Astrocyte of the cerebellum (primary cell): ENCODE measurements around the gene KIAA1671.

ENCODE experiments used
- DNase-seq: peaks from one replicate; pipeline ENCODE4 v3.0.0-alpha.2; 2011; ENCODE audit warnings: low read depth
- H3K4me3 ChIP-seq: 2 replicates; pipeline ENCODE4 v1.5.1; 2011; ENCODE audit warnings: mild to moderate bottlenecking, low read depth, low read length, moderate library complexity
- CTCF ChIP-seq: IDR thresholded peaks from 2 replicates; pipeline ENCODE4 v1.5.1; 2012; ENCODE audit warnings: low read length, low read depth, moderate library complexity, mild to moderate bottlenecking; ENCODE audit errors: missing control alignments
- in situ Hi-C: cut with HindIII; loops from 2 replicates; pipeline ENCODE4 v1.10.0; 2017; ENCODE audit warnings: low sequenced_read_pairs

KIAA1671 gene

GRCh38 chr22:25119609-25120008 lies 167.1 kb downstream of the KIAA1671 start:
- no peak overlapping the region for H3K4me3 ChIP-seq
- DNase-seq, result no peak
- TF ChIP-seq CTCF, result no peak
- in situ Hi-C loops, result no loop called here

DNA sequence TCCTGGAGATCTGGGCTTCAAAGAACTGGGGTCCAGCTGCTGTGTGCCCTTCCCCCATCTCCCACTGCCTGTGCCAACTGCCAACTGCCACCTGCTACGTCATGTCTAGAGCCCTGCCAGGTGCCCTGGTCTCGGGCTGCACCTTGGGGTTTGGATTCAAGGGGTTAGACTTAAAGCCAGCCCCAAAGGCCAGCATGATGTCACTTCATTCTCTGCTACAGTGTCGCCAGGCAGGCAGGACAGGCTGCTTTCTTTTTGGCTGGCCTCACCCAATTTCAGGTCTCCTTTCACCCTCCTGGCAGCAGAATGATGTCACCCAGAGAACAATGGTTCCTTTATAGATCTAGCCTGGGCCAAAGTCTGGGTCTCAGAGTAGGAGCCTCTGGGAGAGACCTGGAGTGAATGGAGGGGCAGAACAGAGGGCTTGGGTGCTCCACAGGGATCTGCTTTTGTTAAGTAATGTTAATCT lies 167.6 kb downstream of the KIAA1671 start:
- no peak for TF ChIP-seq CTCF
- no peak for DNase-seq
- H3K4me3 ChIP-seq, result no peak overlapping the region
- in situ Hi-C loops, result no loop called here

- DNase-seq, result no peak
- H3K4me3 ChIP-seq, result no peak overlapping the region
- in situ Hi-C loops, result no loop called here
- TF ChIP-seq CTCF, result no peak
Observed at GRCh38 chr22:25120761-25121212, 168.3 kb downstream of the KIAA1671 start.

- no peak for TF ChIP-seq CTCF
- in situ Hi-C loops, result no loop called here
- H3K4me3 ChIP-seq, result no peak overlapping the region
- DNase-seq, result no peak
Observed at GRCh38 chr22:25122136-25122764, 169.7 kb downstream of the KIAA1671 start.

DNA sequence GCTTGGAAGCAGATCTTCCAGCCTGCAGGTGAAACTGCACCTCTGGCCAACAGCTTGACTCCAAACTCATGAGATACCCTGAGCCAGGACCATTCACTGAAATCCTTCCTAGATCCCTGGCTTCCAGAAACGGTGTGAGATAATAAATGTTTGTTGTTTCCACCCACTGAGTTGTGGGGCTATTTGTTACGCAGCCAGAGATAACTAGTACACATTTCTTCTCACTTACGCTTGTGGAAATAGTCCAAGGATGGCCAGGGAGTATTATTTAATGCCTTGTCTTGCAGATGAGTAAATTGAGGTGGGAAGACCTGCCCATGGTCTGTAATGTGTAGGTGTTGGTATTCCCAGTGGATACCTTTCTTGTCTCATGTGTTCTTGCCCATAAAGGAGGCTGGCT lies 171.2 kb downstream of the KIAA1671 start:
- no peak overlapping the region for H3K4me3 ChIP-seq
- no peak for DNase-seq
- TF ChIP-seq CTCF, result no peak
- in situ Hi-C loops, result no loop called here

DNA sequence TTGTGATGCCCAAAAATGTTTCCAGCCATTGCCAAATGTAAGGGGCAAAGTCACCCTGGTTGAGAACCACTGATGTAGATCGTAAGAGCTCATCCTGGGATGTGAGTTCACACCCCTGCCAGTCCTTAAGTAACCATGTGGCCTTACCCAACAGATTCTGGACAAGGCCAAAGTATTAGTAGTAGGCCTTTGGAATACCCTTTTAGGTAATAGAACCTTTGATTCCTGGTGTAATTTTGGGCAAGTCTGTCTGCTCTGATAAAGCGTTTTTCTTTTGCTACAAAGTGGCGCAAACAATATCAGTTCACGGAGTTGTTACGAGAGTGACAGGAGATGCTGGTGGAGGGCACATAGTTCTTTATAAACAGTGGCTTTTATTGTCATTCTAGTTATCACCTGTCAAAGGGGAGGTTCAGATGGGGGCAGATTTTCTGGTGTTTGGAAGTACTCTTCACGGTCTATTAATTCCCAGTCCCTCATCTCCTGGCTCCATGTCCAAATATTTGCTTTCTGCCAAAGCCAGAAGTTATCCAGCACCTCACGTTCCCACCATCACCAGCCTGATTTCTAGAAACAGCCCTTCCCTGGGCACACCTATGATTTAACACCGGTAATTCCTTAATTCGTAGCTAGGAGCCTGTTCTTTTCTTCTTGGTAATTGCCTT lies 173.3 kb downstream of the KIAA1671 start:
- in situ Hi-C loops, result no loop called here

More for the DNA sequence above, 173.3 kb downstream of the KIAA1671 start:
- no peak overlapping the region for H3K4me3 ChIP-seq
- no peak for TF ChIP-seq CTCF
- no peak for DNase-seq
